NCI-H345 treated with DMSO at 0.1 percent for 48 hours (cell line): ENCODE results near the gene PDGFC.

ENCODE experiments used
- DNase-seq: peaks from one replicate; lab custom pipeline; 2025; ENCODE audit not compliant: unreplicated experiment; lab: John Stamatoyannopoulos, UW

PDGFC gene

GRCh38 chr4:156837625-156838345, 133.8 kb downstream of the PDGFC start:
- no peak for DNase-seq

DNA sequence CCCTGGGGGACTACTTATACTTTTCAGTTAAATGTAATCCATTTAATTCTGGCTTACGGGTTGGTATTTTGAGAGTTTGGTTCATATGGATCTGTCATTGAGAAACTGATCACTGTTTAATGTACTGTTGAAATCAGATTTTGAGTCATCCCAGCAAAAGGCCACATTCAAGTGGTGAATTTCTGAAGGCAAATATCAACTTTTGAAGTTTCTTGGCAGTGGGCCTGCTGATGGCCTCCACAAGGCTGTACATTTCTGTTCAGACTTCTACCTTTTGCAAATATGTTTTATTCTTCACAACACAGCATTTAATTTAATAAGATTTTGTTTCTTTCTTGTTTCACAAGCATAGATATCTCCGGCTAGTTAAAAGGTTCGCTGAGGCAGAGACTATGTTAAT, 138.7 kb downstream of the PDGFC start:
- DNase-seq = no peak

- no peak for DNase-seq
These were observed 141.2 kb downstream of the PDGFC start for GRCh38 chr4:156830351-156830750.

GRCh38 chr4:156829201-156829873, 142.3 kb downstream of the PDGFC start:
- no peak for DNase-seq

DNA sequence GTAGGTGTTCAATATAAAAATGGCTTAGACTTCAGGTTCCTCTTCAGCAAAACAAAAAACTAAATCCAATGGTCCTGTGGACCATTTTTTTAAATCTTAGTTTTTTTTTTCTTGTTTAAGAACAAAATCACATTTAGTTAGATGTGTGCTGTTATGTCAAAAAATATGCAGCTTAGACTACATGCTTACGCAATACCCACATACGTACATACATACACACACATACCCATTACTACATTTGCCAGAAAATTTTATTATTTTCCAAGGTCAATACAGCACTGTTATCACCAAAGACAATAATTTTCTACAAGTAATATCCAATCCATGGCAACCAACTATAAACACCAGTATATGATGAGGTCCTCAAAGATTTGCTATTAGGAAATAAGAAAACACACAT, 144.1 kb downstream of the PDGFC start:
- no peak for DNase-seq

DNA sequence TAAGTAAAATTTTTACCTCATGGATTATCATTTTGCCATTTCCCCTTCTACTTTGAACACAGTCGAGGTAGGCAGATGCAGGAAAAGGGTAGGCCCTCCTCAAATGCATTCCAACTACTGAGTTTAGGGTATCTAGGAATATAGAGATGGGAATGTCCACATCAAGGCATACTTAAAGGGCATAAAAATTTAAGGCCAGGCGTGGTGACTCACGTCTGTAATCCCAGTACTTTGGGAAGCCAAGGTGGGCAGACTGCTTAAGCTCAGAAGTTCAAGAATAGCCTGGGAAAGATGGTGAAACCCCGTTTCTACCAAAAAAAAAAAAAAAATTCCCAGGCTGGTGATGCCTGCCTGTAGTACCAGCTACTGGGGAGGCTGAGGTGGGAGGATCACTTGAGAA, 146.5 kb downstream of the PDGFC start:
- DNase-seq = no peak

DNA sequence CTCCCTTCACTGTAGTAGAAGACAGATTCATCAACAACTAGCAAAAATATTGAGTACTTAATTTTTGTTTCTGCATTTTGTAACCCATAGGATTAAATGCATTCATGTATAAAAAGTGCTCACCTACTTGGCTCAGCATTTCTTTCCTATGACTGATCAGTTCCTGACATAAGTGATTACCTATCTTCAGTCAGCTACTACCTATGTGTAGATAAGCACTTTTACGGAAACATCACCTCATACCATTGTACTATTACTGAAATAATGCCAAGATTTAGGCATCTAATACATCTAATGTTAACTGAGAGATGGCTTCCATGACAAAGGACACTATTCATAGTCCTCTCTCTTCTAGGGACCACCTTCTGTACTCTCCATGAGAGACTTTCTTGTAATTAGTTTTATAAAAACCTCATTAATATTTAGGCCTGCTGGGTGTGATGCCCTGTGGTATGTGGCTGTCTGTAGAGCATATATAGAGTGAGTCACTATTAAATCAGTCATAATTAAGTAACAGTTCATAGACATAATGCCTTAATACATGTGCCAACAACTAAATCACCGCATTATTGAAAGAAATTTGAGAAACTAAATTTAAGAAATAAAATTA, 147.0 kb downstream of the PDGFC start:
- DNase-seq = no peak

GRCh38 chr4:156820931-156821330, 150.7 kb downstream of the PDGFC start:
- no peak for DNase-seq

DNA sequence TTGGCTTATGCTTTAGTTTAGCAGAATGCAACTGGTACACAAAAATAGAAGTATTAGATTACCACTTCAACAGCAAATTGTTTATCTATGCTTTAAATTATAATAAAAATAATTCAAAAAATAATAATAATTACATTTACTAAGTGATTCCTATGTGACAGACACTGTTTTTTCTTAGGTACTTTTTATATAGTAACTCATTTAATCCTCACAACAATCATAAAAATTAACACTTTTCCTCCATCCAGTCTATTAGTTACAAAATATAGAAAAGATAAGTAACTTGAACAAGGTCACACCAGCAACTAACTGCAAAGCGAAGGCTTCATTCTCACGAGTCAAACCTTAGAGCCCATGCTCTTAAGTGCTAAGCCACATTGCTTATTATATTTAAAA, 155.2 kb downstream of the PDGFC start:
- no peak for DNase-seq

DNA sequence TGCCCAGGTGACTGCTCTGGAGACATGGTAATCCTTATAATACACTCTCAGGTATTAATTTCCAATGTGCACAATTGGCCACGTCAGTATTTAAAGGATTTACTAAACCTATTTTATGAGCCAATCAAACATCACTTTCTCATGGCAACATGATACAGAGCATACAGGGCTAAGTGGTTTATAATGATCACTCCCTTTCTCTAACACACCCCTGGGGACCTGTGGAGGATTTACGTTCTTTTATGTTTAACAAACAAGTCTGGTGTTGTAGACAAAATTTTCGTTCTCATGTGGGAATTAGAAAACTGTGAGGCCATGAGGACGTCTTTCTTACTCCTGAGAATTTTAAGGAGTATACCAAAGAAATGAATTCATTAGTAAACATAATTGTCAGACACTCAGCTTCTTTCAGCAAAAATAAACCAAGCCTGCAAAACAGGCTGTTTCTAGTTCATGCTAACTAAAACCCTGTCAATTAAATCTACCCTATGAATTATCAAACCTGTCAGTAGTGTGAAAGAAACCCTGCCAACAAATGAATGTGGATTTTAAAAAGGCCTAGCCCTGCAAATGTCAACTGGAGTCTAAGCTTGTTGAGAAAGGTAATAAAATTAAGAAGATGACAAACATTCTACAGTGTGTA, 155.8 kb downstream of the PDGFC start:
- DNase-seq = peak; percentile 58

DNA sequence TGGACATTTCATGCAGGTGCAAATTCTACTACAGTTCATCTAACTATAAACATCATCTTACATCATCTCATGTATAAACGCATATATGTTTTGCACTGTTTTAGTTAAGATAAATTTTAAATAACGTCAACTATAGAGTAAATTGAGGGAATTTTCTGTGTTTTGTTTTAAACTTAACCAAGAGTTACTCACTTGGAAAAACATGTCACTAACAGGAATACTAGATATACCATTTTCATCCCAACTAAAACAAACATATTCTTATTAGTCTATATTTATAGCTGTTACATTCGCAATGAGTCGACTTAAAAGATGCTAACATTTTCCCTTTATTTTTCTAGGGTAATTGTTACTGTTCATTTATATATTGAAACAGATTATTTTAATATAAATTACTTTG, 159.6 kb downstream of the PDGFC start:
- DNase-seq = no peak

- no peak for DNase-seq
These were observed 160.3 kb downstream of the PDGFC start for GRCh38 chr4:156811286-156811685.

- DNase-seq = no peak
These were observed 165.9 kb downstream of the PDGFC start for GRCh38 chr4:156805696-156806095.

DNA sequence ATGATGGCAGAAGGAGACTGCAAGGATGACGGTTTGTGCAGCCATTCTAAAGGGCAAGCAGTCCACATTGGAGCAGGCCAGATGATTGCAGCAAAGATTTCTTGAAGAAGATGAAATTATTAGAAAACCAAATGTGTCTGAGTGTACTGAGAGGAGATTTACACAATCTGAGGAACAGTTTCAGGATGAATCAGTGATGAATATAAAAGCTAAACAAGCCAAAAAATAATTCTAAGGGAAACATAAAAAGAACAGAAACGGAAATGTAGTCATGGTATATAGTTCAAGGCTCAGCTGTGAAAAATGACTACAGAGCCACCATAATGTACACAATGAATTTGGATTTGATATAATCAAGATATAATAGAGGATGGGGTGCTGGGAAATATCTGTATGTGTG, 168.5 kb downstream of the PDGFC start:
- DNase-seq = no peak

DNA sequence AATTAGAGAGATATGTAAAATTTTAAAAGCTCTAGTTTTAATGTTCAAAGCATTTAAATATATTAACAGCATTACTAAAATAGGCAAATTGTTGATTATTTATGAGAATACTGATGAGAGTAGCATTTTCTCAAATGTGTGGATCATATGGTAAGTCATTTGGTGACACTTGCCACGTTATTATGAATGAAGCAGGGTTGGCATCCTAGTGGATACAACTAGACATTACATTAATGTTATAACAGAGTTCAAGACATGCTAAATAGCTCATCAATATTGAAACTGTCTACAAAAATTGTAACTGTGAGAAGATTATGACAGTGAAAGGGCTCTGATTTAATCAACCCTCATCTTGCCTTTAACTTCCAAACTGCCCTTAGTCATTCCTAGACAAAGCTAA, 171.1 kb downstream of the PDGFC start:
- DNase-seq = no peak

GRCh38 chr4:156799121-156799589, 172.4 kb downstream of the PDGFC start:
- DNase-seq = no peak

DNA sequence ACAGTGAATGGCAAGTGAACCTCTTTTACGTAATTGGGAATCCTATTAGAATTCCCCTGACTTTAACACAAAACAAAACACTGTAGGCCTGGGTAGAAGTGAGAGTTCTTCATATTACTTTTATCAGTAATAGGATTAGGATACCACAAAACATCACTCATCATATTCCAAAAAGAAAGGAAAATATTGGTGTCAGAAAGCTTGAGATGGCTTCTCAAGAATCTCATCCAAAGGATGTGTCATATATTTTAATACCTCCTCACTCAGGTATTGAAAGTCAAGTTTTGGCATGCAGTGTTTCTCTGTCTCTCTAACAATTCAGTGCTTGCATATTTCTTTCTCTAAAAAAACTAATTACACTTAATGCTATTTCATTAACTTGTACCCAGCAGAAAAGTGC, 173.2 kb downstream of the PDGFC start:
- no peak for DNase-seq

GRCh38 chr4:156797206-156797605, 174.4 kb downstream of the PDGFC start:
- no peak for DNase-seq

GRCh38 chr4:156795727-156796126, 175.9 kb downstream of the PDGFC start:
- no peak for DNase-seq

- DNase-seq = no peak
These were observed 176.7 kb downstream of the PDGFC start for GRCh38 chr4:156794863-156795262.

DNA sequence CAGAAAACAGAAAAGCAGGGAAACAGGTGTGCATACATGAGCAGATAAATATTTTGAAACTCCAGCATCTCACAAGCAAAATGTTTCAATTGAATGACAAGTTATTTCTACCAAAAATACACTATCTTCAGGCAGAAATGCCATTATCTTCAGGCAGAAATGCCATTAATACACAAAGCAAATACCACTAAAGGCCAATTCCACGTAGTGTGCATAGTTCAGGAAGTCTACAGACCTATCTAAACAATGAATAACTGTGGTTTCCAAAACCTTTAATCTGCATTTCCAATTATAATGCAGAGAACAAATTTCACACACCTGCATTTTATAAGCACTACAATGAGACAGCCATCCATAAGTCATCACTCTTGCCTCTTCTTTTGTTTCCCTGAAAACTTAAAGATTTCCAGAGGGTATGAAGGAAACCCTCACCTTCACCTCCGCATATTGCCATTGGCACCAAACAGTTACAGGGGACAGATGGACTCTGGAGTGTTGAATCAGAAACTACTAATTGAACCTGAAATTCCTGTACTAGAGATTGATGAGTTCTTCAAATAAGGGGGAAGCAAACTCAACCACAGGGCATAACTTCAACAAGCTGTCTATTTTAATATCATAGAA, 179.0 kb downstream of the PDGFC start:
- DNase-seq = no peak
